GM19372 (cell line): ENCODE measurements around the gene CPEB2.

Experiments used
- ATAC-seq: cut with Tn5 transposase; IDR thresholded peaks from one replicate; pipeline ENCODE4 v1.9.1; 2021; ENCODE audit warnings: mild to moderate bottlenecking, low read depth, moderate library complexity; ENCODE audit not compliant: unreplicated experiment

The CPEB2 gene

GRCh38 chr4:15001869-15002658, at the start of gene CPEB2:
TSS of gene CPEB2 (plus strand) at chr4:15002481. CDS start at chr4:15002674, 193 bp downstream.
- ATAC-seq, result peak; percentile 50

- ATAC-seq, result no peak
Observed at GRCh38 chr4:14958436-14958835, 43.8 kb upstream of the CPEB2 start.

GRCh38 chr4:14961292-14961691, 41.0 kb upstream of the CPEB2 start:
- no peak for ATAC-seq

- no peak for ATAC-seq
Observed at GRCh38 chr4:14965071-14965470, 37.2 kb upstream of the CPEB2 start.

GRCh38 chr4:14967982-14968381, 34.3 kb upstream of the CPEB2 start:
- ATAC-seq, result no peak

- ATAC-seq, result no peak
Observed at GRCh38 chr4:14977830-14978229, 24.5 kb upstream of the CPEB2 start.

GRCh38 chr4:14984448-14984847, 17.8 kb upstream of the CPEB2 start:
- ATAC-seq, result no peak

GRCh38 chr4:14985161-14985560, 17.1 kb upstream of the CPEB2 start:
- no peak for ATAC-seq

GRCh38 chr4:14985843-14986242, 16.4 kb upstream of the CPEB2 start:
- no peak for ATAC-seq

- ATAC-seq, result no peak
Observed at GRCh38 chr4:14987054-14987453, 15.2 kb upstream of the CPEB2 start.

- ATAC-seq, result no peak
Observed at GRCh38 chr4:14990484-14990883, 11.8 kb upstream of the CPEB2 start.

GRCh38 chr4:14994242-14994641, 8.0 kb upstream of the CPEB2 start:
- ATAC-seq, result no peak

GRCh38 chr4:15001248-15001868, 923 bp upstream of the CPEB2 start:
- peak; percentile 18 for ATAC-seq

- peak; percentile 18 for ATAC-seq
Observed at GRCh38 chr4:15002659-15003400, 549 bp downstream of the CPEB2 start.

- peak; percentile 7 for ATAC-seq
Observed at GRCh38 chr4:15003401-15003890, 1.2 kb downstream of the CPEB2 start.

GRCh38 chr4:15003891-15004738, 1.8 kb downstream of the CPEB2 start:
- peak; percentile 0 for ATAC-seq

GRCh38 chr4:15004739-15005301, 2.5 kb downstream of the CPEB2 start:
- no peak for ATAC-seq

- no peak for ATAC-seq
Observed at GRCh38 chr4:15005474-15006115, 3.3 kb downstream of the CPEB2 start.

- no peak for ATAC-seq
Observed at GRCh38 chr4:15006416-15007024, 4.2 kb downstream of the CPEB2 start.
